GM12874 (cell line): ENCODE measurements around the gene CYLD.

ENCODE experiments used
- CTCF ChIP-seq: IDR thresholded peaks from 2 replicates; pipeline ENCODE4 v1.5.1; 2011; ENCODE audit warnings: low read depth, mild to moderate bottlenecking, control low read depth, low read length, moderate library complexity; ENCODE audit not compliant: insufficient read depth

Gene CYLD

GRCh38 chr16:50828164-50828702 is 86.3 kb downstream of the CYLD start:
- no peak for TF ChIP-seq CTCF

GRCh38 chr16:50830698-50831097 is 88.8 kb downstream of the CYLD start:
- TF ChIP-seq CTCF = no peak

DNA sequence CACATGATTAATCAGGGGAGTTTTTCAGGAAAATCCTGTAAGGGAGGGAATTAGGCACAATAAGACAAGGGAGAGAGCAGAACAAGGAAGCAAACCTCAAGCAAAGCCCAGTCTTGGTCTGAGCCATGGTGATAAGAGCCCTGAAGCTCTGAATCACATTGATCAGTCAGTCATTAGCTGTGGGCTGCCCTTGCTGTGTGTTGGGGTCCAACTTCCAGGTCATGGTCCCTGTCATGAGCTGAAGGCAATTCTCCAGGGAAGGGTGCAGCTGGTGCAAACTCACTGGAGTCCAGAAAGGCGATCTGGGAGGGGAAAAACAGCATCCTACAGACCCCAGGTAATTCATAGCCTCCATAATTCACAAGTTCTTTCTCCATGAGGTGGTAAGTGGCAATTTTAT is 89.9 kb downstream of the CYLD start:
- no peak for TF ChIP-seq CTCF

DNA sequence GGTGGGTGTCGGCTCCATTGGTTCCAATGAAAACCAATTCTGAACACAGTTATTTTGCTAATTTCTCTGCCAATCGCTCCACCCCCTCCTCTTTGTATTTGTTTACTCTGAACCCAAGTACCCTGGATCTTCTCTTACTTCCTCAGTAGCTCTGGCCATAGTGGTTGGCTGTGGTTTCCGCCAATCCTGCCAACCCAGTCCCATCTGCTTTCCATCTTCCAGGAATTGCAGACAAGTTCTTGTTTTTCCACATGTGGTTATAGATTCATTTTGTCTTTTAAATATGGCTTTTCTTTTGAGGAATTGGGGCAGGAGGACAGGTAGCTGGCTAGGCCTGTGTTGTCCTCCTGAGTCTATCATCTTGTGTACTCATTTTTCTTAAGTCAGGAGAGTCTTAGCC is 92.0 kb downstream of the CYLD start:
- no peak for TF ChIP-seq CTCF

DNA sequence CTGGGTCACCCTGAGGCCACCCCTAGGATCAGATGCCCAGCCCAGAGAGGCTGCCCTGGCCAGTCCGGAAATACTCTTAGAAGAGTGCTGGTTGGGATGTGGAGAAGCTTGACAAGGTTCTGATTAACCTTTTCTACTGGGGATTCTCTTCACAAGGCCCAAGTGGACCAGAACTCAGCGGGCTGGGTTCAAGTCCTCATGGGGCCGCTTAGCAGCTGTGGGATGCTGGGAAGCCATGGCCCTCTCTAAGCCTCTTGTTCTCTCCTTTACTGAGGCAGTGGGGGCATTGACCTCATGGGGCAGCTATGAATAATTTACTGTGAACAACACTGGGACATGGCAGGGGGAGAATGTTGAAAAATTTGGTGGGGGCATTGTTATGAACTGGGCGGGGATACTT is 92.8 kb downstream of the CYLD start:
- no peak for TF ChIP-seq CTCF

DNA sequence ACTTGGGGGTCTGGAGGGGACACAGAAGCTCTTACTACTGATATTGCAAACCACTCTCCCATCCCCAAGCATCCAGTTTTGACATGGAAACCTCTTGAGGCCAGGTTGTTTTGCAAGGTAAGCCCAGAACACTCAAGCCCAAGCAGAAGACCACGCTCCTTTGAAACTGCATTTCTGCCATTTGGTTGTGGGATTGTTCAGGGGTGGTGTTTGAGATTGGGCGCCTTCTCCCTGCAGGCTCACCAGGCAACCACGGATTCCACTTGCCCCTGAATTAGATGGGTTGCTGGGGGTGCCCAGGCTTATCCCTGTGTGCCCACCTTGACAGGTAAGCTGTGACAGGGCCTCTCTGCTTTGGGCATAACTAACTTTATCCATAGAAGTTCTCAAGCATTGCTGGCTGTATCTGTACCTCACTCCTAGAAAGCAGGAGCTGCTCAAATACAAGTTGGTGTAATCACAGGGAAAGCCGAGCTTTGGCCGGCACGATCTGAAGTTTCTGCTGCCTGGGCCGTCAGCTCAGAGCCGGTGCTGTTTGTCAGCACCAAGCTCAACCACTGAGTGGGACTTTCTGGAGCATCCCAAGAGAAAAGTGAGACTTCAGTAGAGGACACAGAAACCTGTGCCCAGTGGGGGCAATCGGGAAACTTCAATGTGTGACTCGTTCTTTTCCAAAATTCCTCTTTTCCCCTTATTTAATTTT is 93.6 kb downstream of the CYLD start:
- no peak for TF ChIP-seq CTCF

DNA sequence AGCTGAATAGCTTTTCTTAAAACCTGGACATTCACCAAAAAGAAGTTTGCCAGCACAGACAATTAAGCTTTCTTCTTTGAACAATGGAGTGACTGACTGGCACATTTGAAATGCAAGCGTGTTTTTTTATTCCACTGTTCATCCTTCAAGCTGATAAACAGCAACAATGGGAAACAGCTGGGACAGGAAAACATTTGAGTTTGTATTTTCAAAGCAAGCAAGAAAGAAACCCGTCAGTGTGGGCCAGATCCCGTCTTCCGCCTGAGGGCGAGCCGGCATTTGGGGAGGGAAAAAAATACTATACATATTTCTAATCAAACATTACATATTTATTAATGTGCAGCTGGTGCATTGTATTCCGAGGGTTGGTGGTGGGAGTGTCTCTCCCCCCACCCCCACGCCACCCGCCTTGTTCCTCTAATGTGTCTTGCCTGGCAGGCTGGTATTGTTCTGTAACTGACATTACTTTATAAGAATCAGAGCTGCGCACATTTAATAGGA is 94.3 kb downstream of the CYLD start:
- no peak for TF ChIP-seq CTCF
